ENCODE data around the gene ZSWIM5. TPM values are rescaled to one million over a fixed set of nuclear protein-coding genes. Genes with fewer than 3 reads are reported as not detected.

The ZSWIM5 gene
- polyA plus RNA-seq, 1 experiment: 0.15 TPM

DNA sequence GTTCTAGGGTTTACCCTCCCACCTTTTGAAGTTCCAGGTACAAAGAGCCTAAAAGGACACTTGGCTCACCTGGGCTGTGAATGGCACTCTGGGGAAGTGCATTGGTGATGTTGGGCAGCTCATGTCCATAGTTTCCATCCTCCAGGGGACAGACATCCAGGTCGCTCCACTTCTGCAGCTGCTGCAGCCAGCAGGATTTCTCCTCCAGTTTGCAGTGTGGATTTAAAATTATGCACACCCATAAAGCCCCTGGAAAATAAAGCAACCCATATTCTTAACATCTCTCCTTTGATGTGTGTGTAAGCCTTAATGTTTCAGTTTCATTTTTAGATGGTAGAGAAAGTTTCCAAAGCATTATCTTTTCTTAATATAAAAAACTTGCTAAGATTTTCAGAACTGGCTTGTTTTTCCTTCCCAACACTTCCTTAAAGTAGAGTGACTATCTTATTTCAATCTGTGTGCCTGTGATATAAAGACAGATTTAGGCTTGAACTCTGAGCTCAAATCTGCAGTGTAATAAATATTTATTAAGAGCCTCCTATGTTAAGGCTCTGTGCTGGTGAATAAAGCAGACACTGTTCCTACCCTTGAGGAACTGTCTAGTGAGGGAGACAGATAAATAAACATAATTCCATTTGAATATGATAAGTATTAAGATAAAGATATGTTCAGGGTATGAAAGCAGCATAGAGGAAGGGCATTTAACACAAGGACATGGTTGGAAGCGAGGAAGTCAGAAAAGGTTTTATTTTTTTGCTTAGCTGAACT lies 155.2 kb downstream of the ZSWIM5 start:
- H3K4me3 ChIP-seq (ENCODE audit: low read depth, low read length): no peak overlapping the region
- POLR2A ChIA-PET: no interaction called here
- TF ChIP-seq, protein P1, sequence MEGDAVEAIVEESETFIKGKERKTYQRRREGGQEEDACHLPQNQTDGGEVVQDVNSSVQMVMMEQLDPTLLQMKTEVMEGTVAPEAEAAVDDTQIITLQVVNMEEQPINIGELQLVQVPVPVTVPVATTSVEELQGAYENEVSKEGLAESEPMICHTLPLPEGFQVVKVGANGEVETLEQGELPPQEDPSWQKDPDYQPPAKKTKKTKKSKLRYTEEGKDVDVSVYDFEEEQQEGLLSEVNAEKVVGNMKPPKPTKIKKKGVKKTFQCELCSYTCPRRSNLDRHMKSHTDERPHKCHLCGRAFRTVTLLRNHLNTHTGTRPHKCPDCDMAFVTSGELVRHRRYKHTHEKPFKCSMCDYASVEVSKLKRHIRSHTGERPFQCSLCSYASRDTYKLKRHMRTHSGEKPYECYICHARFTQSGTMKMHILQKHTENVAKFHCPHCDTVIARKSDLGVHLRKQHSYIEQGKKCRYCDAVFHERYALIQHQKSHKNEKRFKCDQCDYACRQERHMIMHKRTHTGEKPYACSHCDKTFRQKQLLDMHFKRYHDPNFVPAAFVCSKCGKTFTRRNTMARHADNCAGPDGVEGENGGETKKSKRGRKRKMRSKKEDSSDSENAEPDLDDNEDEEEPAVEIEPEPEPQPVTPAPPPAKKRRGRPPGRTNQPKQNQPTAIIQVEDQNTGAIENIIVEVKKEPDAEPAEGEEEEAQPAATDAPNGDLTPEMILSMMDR (IDR thresholded peaks at IDR 0.05; ENCODE audit: insufficient read depth, low read depth, low read length): no peak

DNA sequence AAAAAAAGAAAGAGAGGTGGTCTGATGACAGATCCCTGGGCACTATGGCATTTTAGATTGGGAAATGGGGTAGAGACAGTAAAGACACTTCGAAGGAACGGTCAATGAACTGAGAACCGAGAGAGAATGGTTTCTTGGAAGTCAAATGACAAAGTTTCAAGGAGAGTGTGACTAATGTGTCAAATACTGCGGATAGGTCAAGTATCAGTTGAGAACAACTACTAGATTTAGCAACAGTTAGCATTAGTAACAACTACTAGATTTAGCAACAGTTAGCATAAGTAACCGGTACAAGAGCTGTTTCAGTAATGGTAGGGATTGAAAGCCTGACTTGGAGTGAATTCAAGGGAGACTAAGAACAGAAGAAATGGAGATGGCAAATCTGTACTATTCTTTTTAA lies 159.4 kb downstream of the ZSWIM5 start:
- no peak for DNase-seq (ENCODE audit: low read depth)
- POLR2A ChIA-PET: no interaction called here
- TF ChIP-seq, protein P1 (IDR thresholded peaks at IDR 0.05; ENCODE audit: insufficient read depth, low read depth, low read length): no peak

More for the DNA sequence above, 155.2 kb downstream of the ZSWIM5 start:
- Histone ChIP-seq H3K36me3 (ENCODE audit: control insufficient read depth, insufficient read depth, low read length) (no peaks in the 10 kb centered on the region), H3K27me3 (ENCODE audit: control insufficient read depth, insufficient read depth, low read length) (no peaks in the 10 kb centered on the region)
- CTCF ChIA-PET: no interaction called here
- DNase-seq (ENCODE audit: low read depth): no peak

DNA sequence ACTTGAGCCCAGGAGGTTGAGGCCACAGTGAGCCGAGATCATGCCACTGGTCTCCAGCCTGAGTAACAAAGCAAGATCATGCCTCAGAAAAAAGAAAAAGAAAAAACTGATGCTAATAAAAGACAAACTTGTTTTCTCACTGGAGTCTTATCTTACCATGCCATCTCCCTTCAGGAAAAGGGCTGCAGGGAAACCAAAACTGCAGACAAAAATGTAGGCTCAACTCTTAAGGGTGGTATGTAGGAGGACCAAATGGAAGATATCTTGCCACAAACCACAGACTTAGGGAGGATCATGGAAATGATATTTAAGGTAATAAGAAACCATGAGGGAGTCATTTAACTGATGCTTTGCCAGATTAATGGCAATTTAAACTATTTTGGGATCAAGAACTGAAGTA lies 161.5 kb downstream of the ZSWIM5 start:
- DNase-seq (ENCODE audit: low read depth): no peak
- H3K4me3 ChIP-seq (ENCODE audit: low read depth, low read length): no peak overlapping the region
- no peaks in the 10 kb centered on the region for H3K27me3 ChIP-seq (ENCODE audit: control insufficient read depth, insufficient read depth, low read length)
- TF ChIP-seq, protein P1 (IDR thresholded peaks at IDR 0.05; ENCODE audit: insufficient read depth, low read depth, low read length): no peak
- ChIA-PET CTCF (no interaction called here), POLR2A (no interaction called here)
- no peaks in the 10 kb centered on the region for H3K36me3 ChIP-seq (ENCODE audit: control insufficient read depth, insufficient read depth, low read length)

More for the DNA sequence above, 159.4 kb downstream of the ZSWIM5 start:
- Histone ChIP-seq H3K4me3 (ENCODE audit: low read depth, low read length) (no peak overlapping the region), H3K36me3 (ENCODE audit: control insufficient read depth, insufficient read depth, low read length) (no peaks in the 10 kb centered on the region), H3K27me3 (ENCODE audit: control insufficient read depth, insufficient read depth, low read length) (no peaks in the 10 kb centered on the region)
- CTCF ChIA-PET: no interaction called here

DNA sequence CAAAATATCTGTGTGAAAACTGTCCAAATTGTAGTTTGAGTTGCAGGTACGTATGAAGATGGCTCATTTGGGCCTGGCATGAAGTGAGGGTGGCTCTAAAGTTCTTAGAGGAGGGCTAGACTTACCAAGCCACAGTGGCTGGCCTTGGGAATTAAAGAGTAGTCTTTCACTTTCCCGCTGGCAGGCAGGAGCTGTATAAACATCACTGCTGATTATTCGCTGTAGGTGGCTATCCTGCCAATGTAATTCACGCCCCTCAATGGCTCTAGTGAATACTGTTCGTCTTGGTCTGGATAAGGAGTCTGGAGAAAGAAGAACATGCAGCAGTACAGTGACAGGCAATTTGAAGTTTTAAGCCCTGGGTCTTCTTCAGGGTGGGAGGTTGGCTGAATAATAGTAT lies 163.3 kb downstream of the ZSWIM5 start:
- TF ChIP-seq, protein P1 (IDR thresholded peaks at IDR 0.05; ENCODE audit: insufficient read depth, low read depth, low read length): no peak
- CTCF ChIA-PET: interaction anchor here (1.2 kb wide), 1 partner anchor 154 kb away, joined by 3 read pairs; no protein-coding TSS in a partner anchor
- H3K4me3 ChIP-seq (ENCODE audit: low read depth, low read length): no peak overlapping the region
- POLR2A ChIA-PET: no interaction called here
- DNase-seq (ENCODE audit: low read depth): no peak
- no peaks in the 10 kb centered on the region for H3K27me3 ChIP-seq (ENCODE audit: control insufficient read depth, insufficient read depth, low read length)
- H3K36me3 ChIP-seq (ENCODE audit: control insufficient read depth, insufficient read depth, low read length): no peaks in the 10 kb centered on the region

DNA sequence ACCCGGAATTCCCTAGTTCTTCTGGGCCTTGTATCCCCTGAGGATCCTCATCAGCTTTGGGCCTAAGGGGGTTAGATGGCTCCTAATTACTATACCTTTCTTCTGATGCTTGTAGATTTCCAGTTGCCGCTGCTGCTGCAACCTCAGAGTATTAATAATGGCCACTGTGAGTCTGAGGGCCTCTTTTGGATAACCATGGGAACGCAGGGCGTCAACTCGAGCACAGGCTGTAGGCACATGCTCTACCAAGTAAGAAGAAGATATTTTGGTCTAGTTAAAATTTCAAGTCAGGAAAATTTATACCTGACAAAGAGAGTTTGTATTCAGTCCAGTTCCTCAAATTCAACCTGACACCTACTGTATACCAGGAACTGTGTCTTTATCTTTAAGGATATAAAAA lies 166.1 kb downstream of the ZSWIM5 start:
- POLR2A ChIA-PET: no interaction called here
- TF ChIP-seq, protein P1 (IDR thresholded peaks at IDR 0.05; ENCODE audit: insufficient read depth, low read depth, low read length): no peak
- no peak for DNase-seq (ENCODE audit: low read depth)
- H3K36me3 ChIP-seq (ENCODE audit: control insufficient read depth, insufficient read depth, low read length): no peaks in the 10 kb centered on the region
- H3K27me3 ChIP-seq (ENCODE audit: control insufficient read depth, insufficient read depth, low read length): no peaks in the 10 kb centered on the region
- CTCF ChIA-PET: interaction anchor here (1.0 to 1.3 kb wide), 2 partner anchors 22 to 31 kb away, joined by 3 to 5 read pairs; no protein-coding TSS in a partner anchor
- H3K4me3 ChIP-seq (ENCODE audit: low read depth, low read length): no peak overlapping the region
